Mesendoderm (in vitro differentiated cells): ENCODE results near the gene HMCN1.

Experiments used
- DNase-seq: peaks from one replicate; pipeline ENCODE4 v3.0.0; 2013
- H2AK5ac ChIP-seq: 2 replicates; pipeline ENCODE4 v1.6.1; 2013; ENCODE audit warnings: low read length, inconsistent platforms
- H2BK120ac ChIP-seq: 2 replicates; pipeline ENCODE4 v1.6.1; 2013; ENCODE audit warnings: low read depth, mild to moderate bottlenecking, low read length, moderate library complexity, mixed read lengths
- H2BK15ac ChIP-seq: replicated peaks from 2 replicates; pipeline ENCODE4 v1.6.1; 2013; ENCODE audit warnings: low read depth, mild to moderate bottlenecking, moderate library complexity
- H2BK5ac ChIP-seq: 2 replicates; pipeline ENCODE4 v1.6.1; 2013; ENCODE audit warnings: low read length, inconsistent platforms
- H3K18ac ChIP-seq: 2 replicates; pipeline ENCODE4 v1.6.1; 2013; ENCODE audit warnings: mild to moderate bottlenecking, low read length, mixed read lengths
- H3K23ac ChIP-seq: one replicate; pipeline ENCODE4 v1.6.1; 2013; ENCODE audit warnings: low read length
- H3K27ac ChIP-seq: 2 replicates; pipeline ENCODE4 v1.5.1; 2013; ENCODE audit warnings: low read depth, mild to moderate bottlenecking, inconsistent platforms, low read length, moderate library complexity
- H3K27me3 ChIP-seq: 2 replicates; pipeline ENCODE4 v1.6.1; 2013; ENCODE audit warnings: low read length, control low read depth, mild to moderate bottlenecking, inconsistent platforms; ENCODE audit not compliant: insufficient read depth, poor library complexity
- H3K36me3 ChIP-seq: 2 replicates; pipeline ENCODE4 v1.6.1; 2013; ENCODE audit warnings: low read length, inconsistent platforms; ENCODE audit not compliant: control insufficient read depth, insufficient read depth
- H3K4ac ChIP-seq: one replicate; pipeline ENCODE4 v1.6.1; 2013; ENCODE audit warnings: low read depth, mild to moderate bottlenecking, low read length, moderate library complexity
- H3K4me1 ChIP-seq: 2 replicates; pipeline ENCODE4 v1.6.1; 2013; ENCODE audit warnings: low read depth, low read length, inconsistent platforms; ENCODE audit not compliant: control insufficient read depth
- H3K4me2 ChIP-seq: 2 replicates; pipeline ENCODE4 v1.6.1; 2013; ENCODE audit warnings: low read length
- H3K4me3 ChIP-seq: 2 replicates; pipeline ENCODE4 v1.5.1; 2013; ENCODE audit warnings: mild to moderate bottlenecking, low read length
- H3K56ac ChIP-seq: one replicate; pipeline ENCODE4 v1.6.1; 2013; ENCODE audit warnings: low read length
- H3K79me1 ChIP-seq: 2 replicates; pipeline ENCODE4 v1.6.1; 2013; ENCODE audit warnings: low read length, inconsistent platforms
- H3K79me2 ChIP-seq: 2 replicates; pipeline ENCODE4 v1.6.1; 2013; ENCODE audit warnings: mild to moderate bottlenecking, low read length; ENCODE audit not compliant: control insufficient read depth, insufficient read depth
- H3K9ac ChIP-seq: 2 replicates; pipeline ENCODE4 v1.6.1; 2013; ENCODE audit warnings: low read length, inconsistent platforms
- H4K5ac ChIP-seq: one replicate; pipeline ENCODE4 v1.6.1; 2013; ENCODE audit warnings: low read length
- H4K8ac ChIP-seq: one replicate; pipeline ENCODE4 v1.6.1; 2013; ENCODE audit warnings: low read depth, mild to moderate bottlenecking, control low read depth, low read length, moderate library complexity
- WGBS: extraction: QIAGEN DNeasy Blood & Tissue Kit; methylation state at CpG from one replicate; pipeline ENCODE4 v1.1.7; 2013; ENCODE audit warnings: low lambda C conversion rate, missing lambda C conversion rate; ENCODE audit not compliant: insufficient coverage; ENCODE audit errors: extremely low coverage; 5-methylcytosine and 5-hydroxymethylcytosine counted together

The HMCN1 gene

DNA sequence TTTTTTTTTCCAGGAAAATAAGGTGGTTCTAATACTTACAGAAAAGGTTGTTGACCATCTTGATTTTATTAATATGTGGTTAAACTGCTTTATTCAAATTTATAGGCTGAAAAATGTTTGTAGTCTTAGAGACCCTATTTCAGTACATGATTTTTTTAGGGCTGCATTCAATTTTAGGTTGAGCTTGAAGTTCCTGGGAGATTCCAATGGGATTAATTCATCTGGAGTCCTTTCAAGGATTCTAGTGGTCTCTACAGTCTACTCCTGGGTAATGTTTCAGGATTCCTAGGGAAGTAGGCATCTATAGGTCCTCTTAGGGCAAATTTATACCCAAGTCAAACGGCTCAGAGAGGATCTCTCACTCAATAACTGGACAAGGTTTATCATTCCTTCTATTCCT lies 126.7 kb downstream of the HMCN1 start:
- no peaks in the 10 kb centered on the region for H3K36me3 ChIP-seq
- no peak overlapping the region for H3K4ac ChIP-seq
- H3K23ac ChIP-seq, result no peak overlapping the region
- H3K4me1 ChIP-seq, result no peaks in the 10 kb centered on the region
- no peak overlapping the region for H3K27ac ChIP-seq
- H4K5ac ChIP-seq, result no peak overlapping the region
- H2AK5ac ChIP-seq, result no peak overlapping the region
- H3K56ac ChIP-seq, result no peak overlapping the region
- H3K4me3 ChIP-seq, result no peak overlapping the region
- H3K79me2 ChIP-seq, result no peaks in the 10 kb centered on the region
- peak; percentile 22 for DNase-seq
- no peak overlapping the region for H4K8ac ChIP-seq
- H3K27me3 ChIP-seq, result no peaks in the 10 kb centered on the region
- H2BK15ac ChIP-seq, result peak overlapping the region; percentile 36
- WGBS, result no CpG with 5 or more reads among the region's 1 CpG
- H3K18ac ChIP-seq, result no peak overlapping the region
- no peak overlapping the region for H3K9ac ChIP-seq
- no peak overlapping the region for H2BK5ac ChIP-seq
- no peak overlapping the region for H2BK120ac ChIP-seq
- H3K4me2 ChIP-seq, result no peak overlapping the region
- no peaks in the 10 kb centered on the region for H3K79me1 ChIP-seq

DNA sequence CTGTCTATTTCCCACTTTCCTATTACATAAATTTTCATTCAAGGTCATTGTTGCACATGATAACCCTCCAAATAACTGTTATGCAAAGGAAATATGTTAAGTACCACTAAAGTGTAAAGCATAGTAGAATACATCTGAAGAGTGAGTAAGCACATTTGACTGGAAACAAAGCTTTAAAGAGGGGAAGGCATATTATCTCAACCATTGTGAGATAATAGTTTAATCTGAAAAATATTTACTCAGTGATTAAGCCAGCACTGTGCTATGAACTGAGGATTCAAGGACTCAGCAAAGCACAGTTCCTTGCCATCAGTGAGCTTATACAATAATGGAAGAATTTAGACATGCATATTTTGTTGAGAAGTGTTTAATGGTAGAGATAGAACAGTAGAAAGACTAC lies 127.4 kb downstream of the HMCN1 start:
- no peak overlapping the region for H3K9ac ChIP-seq
- H2AK5ac ChIP-seq, result no peak overlapping the region
- no peak overlapping the region for H2BK120ac ChIP-seq
- no peaks in the 10 kb centered on the region for H3K36me3 ChIP-seq
- no peaks in the 10 kb centered on the region for H3K4me1 ChIP-seq
- no peak overlapping the region for H3K23ac ChIP-seq
- no peak for DNase-seq
- no peak overlapping the region for H3K4me3 ChIP-seq
- H3K4ac ChIP-seq, result no peak overlapping the region
- no peak overlapping the region for H2BK5ac ChIP-seq
- no peaks in the 10 kb centered on the region for H3K79me2 ChIP-seq
- H3K79me1 ChIP-seq, result no peaks in the 10 kb centered on the region
- no peak overlapping the region for H4K8ac ChIP-seq
- H3K18ac ChIP-seq, result no peak overlapping the region
- H3K27ac ChIP-seq, result no peak overlapping the region
- no peak overlapping the region for H4K5ac ChIP-seq
- no peak overlapping the region for H3K56ac ChIP-seq
- peak overlapping the region; percentile 85 for H2BK15ac ChIP-seq
- H3K27me3 ChIP-seq, result no peaks in the 10 kb centered on the region
- H3K4me2 ChIP-seq, result no peak overlapping the region

DNA sequence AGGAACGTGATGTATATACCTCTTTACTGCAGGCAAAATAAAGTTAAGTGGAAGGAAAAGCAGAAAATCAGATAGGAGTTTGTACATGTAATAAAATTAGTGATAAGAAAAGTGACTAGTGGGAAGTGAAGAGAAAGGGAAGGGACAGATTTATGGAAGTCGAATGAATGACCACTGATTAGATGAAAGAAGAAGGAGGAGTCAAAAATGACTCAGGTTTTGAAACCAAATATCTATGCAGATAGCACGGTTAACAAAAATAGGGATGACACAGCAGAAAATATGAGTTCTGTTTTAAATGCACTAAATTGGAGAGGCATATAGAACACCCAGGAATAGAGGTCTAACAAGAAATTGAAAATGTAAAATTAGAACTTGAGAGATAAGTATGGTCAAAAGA lies 128.0 kb downstream of the HMCN1 start:
- H2BK120ac ChIP-seq, result no peak overlapping the region
- no peak overlapping the region for H2BK5ac ChIP-seq
- H3K79me2 ChIP-seq, result no peaks in the 10 kb centered on the region
- H3K56ac ChIP-seq, result no peak overlapping the region
- H2BK15ac ChIP-seq, result no peak overlapping the region
- H3K4me3 ChIP-seq, result no peak overlapping the region
- no peak overlapping the region for H4K5ac ChIP-seq
- no peak overlapping the region for H3K23ac ChIP-seq
- no peak overlapping the region for H3K18ac ChIP-seq
- no peaks in the 10 kb centered on the region for H3K36me3 ChIP-seq
- no peak overlapping the region for H4K8ac ChIP-seq
- no peak for DNase-seq
- H3K4ac ChIP-seq, result no peak overlapping the region
- no peak overlapping the region for H3K4me2 ChIP-seq
- no peaks in the 10 kb centered on the region for H3K79me1 ChIP-seq
- H3K9ac ChIP-seq, result no peak overlapping the region
- no peaks in the 10 kb centered on the region for H3K4me1 ChIP-seq
- H3K27ac ChIP-seq, result no peak overlapping the region
- no peak overlapping the region for H2AK5ac ChIP-seq
- WGBS, result no CpG with 5 or more reads among the region's 3 CpGs
- no peaks in the 10 kb centered on the region for H3K27me3 ChIP-seq

DNA sequence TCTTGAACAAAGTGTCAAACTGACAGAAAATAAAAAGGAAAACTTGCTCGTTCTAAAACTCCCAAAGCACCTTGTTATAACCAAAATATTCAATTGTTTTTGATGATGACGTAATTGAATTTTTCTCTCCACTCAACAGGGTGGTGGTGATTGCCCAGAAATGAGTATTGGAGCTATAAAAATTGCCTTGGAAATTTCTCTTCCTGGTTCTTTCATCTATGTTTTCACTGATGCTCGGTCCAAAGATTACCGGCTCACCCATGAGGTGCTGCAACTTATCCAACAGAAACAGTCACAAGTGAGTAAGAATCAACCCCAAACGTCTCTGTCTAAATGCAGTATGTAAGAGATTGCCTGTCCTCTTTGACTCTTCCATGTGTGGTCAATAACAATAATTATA lies 130.1 kb downstream of the HMCN1 start:
- H3K36me3 ChIP-seq, result no peaks in the 10 kb centered on the region
- H3K79me1 ChIP-seq, result no peaks in the 10 kb centered on the region
- H2BK120ac ChIP-seq, result no peak overlapping the region
- H3K4me3 ChIP-seq, result no peak overlapping the region
- H3K79me2 ChIP-seq, result no peaks in the 10 kb centered on the region
- no peak overlapping the region for H2BK5ac ChIP-seq
- H3K27ac ChIP-seq, result no peak overlapping the region
- no peak overlapping the region for H2AK5ac ChIP-seq
- no peaks in the 10 kb centered on the region for H3K4me1 ChIP-seq
- H3K56ac ChIP-seq, result no peak overlapping the region
- no peak overlapping the region for H4K5ac ChIP-seq
- H3K9ac ChIP-seq, result no peak overlapping the region
- no peak overlapping the region for H3K23ac ChIP-seq
- DNase-seq, result no peak
- H4K8ac ChIP-seq, result no peak overlapping the region
- WGBS, result no CpG with 5 or more reads among the region's 5 CpGs
- H3K4ac ChIP-seq, result no peak overlapping the region
- H3K27me3 ChIP-seq, result no peaks in the 10 kb centered on the region
- H3K18ac ChIP-seq, result no peak overlapping the region
- no peak overlapping the region for H3K4me2 ChIP-seq
- H2BK15ac ChIP-seq, result no peak overlapping the region

DNA sequence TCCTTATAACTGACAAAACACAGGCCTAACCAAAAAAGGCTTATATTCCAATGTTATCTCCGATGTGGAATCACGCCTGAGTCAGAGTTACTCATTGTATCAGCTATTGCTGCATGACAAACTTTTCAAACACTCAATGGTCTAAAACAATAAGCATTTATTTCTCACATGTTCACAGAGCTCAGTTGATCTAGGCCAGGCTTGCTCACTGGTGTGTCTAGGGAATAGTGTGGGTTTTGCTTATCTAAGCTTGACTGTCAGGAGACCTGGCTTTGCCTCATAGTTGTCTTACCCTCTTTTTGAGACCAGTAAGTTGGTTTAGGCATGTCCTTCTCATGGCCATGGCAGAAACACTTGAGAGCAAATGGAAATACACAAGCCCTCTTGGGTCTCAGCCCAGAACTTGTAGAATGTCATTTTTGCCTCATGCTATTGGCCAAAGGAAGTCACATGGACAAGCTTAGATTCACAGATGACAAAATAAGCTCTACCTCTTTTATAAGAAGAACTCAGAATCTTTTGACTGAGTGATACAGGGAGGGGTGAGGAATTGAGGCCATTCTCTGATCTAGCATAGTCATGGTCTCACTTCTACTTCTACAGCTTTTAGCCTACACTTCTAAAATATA lies 130.8 kb downstream of the HMCN1 start:
- H3K79me1 ChIP-seq, result no peaks in the 10 kb centered on the region
- no peak overlapping the region for H3K23ac ChIP-seq
- no peaks in the 10 kb centered on the region for H3K4me1 ChIP-seq
- no peaks in the 10 kb centered on the region for H3K79me2 ChIP-seq
- H4K5ac ChIP-seq, result no peak overlapping the region
- DNase-seq, result no peak
- no peak overlapping the region for H3K4me3 ChIP-seq
- no peak overlapping the region for H4K8ac ChIP-seq
- H3K4ac ChIP-seq, result no peak overlapping the region
- H2BK15ac ChIP-seq, result no peak overlapping the region
- H2AK5ac ChIP-seq, result no peak overlapping the region
- H3K56ac ChIP-seq, result no peak overlapping the region
- H3K18ac ChIP-seq, result no peak overlapping the region
- H2BK5ac ChIP-seq, result no peak overlapping the region
- no peak overlapping the region for H2BK120ac ChIP-seq
- no CpG with 5 or more reads among the region's 2 CpGs for WGBS
- no peak overlapping the region for H3K4me2 ChIP-seq
- no peak overlapping the region for H3K9ac ChIP-seq
- no peaks in the 10 kb centered on the region for H3K27me3 ChIP-seq
- H3K36me3 ChIP-seq, result no peaks in the 10 kb centered on the region
- H3K27ac ChIP-seq, result no peak overlapping the region

DNA sequence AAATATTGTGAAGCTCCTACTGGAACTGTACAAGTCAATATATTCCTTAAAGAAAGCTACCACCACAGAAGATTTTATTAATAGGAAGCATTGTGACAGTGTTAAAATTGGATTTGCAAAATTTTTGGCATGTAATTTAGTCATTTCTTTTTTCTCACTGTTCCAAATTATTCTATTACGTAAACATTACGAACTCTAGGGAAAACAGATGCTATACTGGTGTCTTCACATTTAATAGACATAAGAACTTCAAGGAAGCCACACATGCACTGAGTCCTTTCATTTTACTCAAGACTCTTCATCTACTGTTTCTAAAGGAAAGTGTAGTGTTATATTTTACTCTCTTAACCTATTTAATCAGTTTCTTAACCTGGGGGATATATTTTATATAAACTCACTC lies 135.4 kb downstream of the HMCN1 start:
- Histone ChIP-seq H3K4ac (no peak overlapping the region), H2BK5ac (no peak overlapping the region), H4K5ac (no peak overlapping the region), H4K8ac (no peak overlapping the region), H3K18ac (no peak overlapping the region), H3K23ac (no peak overlapping the region), H3K56ac (no peak overlapping the region), H3K4me1 (no peaks in the 10 kb centered on the region), H2AK5ac (no peak overlapping the region), H2BK120ac (no peak overlapping the region), H3K27ac (no peak overlapping the region), H3K4me3 (no peak overlapping the region), H3K4me2 (no peak overlapping the region), H3K79me1 (no peaks in the 10 kb centered on the region), H3K9ac (no peak overlapping the region), H3K27me3 (no peaks in the 10 kb centered on the region), H3K79me2 (no peaks in the 10 kb centered on the region), H2BK15ac (no peak overlapping the region), H3K36me3 (no peaks in the 10 kb centered on the region)
- WGBS, result no CpG with 5 or more reads among the region's 2 CpGs
- DNase-seq, result no peak
